Stomach (tissue), 4 donors: Measurements from ENCODE around the gene ENO3.

Experiments
- POLR2A ChIP-seq, 4 donors: fragments of 450-650 bp; IDR thresholded peaks; one replicate each; pipeline ENCODE4 v1.6.1; 2016; ENCODE audit warnings: antibody characterized with exemption in 4 of 4, control low read depth in 2 of 4, mild to moderate bottlenecking in 1 of 4, moderate library complexity in 1 of 4
- POLR2AphosphoS5 ChIP-seq, 3 donors: sonication (generic); formaldehyde crosslinking; IDR thresholded peaks; one replicate each; pipeline ENCODE4 v1.6.1; 2016; ENCODE audit warnings: antibody characterized with exemption in 3 of 3
- TF ChIP-seq, protein P1 (sequence below), 7 experiments: fragments of 450-650 bp in 4 of 7; fragments of 200-600 bp in 3 of 7; sonication (generic) in 3 of 7; IDR thresholded peaks; one replicate each; pipeline ENCODE4 v1.5.1; 2016 to 2019; ENCODE audit warnings: antibody characterized with exemption in 7 of 7, control low read depth in 2 of 7, mild to moderate bottlenecking in 1 of 7

DNA sequence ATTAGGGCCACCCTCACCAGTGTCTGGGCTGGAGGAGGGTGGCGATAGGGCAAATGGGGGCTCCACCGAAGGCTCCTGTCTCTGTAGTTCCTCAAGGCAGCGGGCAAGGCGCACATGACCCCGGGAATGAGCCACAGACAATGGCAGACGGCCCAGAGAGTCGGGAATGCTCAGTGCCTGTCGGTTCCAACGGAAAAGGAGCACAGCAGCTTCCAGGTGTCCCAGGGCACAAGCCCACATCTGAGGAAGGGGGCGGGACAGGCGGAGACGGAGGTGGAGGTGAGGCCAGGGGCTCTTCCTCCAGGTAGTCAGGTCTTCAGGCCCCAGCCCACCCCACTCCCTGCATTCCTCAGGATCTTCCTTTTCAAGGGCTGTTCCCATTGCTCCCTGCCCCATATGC, 21.8 kb downstream of the ENO3 start:
- TF ChIP-seq, protein P1, sequence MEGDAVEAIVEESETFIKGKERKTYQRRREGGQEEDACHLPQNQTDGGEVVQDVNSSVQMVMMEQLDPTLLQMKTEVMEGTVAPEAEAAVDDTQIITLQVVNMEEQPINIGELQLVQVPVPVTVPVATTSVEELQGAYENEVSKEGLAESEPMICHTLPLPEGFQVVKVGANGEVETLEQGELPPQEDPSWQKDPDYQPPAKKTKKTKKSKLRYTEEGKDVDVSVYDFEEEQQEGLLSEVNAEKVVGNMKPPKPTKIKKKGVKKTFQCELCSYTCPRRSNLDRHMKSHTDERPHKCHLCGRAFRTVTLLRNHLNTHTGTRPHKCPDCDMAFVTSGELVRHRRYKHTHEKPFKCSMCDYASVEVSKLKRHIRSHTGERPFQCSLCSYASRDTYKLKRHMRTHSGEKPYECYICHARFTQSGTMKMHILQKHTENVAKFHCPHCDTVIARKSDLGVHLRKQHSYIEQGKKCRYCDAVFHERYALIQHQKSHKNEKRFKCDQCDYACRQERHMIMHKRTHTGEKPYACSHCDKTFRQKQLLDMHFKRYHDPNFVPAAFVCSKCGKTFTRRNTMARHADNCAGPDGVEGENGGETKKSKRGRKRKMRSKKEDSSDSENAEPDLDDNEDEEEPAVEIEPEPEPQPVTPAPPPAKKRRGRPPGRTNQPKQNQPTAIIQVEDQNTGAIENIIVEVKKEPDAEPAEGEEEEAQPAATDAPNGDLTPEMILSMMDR (IDR thresholded peaks at IDR 0.05) = no peak
- TF ChIP-seq POLR2A (IDR thresholded peaks at IDR 0.05) (no peak), POLR2AphosphoS5 (IDR thresholded peaks at IDR 0.05) (no peak)
